ENCODE data around the gene PCBD2.

DNA sequence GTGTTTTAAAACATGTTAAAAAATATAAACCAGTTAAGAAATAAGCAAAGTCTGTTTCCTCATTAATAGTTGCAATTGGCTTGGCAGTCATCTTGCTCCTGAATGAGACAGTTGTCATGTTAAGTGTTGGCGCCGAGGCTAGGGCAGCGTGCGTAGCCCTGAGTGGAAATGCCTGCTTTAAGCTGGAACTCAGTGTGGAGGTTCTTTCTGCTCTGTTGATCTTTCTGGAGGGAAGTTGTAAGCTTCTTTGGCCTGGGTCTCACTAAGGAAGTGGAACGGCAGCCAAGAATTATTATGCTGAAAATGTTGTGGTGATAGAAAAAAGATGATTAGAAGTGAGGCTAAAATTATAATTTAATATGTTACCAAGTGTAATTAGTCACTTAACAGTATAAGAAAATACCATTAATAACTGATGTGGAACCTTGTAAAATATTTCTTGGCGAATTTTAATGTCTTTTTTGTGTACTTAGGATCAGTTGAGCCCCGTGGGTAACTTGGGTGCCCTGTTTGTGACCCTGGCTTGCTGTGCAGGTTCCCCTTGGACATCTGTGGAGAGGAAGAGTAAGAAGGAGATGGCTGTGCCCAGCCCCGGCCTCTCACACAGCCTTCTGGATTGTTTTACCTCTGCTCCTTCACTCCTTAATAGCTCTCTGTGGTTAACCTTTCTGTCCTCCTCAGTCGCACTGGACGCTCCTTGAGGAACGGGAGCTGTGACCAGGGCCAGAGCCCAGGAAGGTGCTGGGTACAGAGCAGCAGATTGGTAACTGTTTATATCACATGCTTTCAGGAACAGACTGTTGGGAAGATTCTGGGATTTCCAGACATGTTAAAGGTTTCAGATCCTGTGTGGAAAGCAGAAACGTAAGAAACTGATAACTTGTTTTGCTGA, 31.0 kb downstream of the PCBD2 start:
- TF ChIP-seq POLR2AphosphoS5 (IDR thresholded peaks at IDR 0.05; ENCODE audit: low read depth, low read length): no peak
- no peak for TF ChIP-seq TAF1 (IDR thresholded peaks at IDR 0.05; ENCODE audit: borderline replicate concordance, insufficient read depth, low read length)

Data from PFSK-1 (cell line).